Activated CD8-positive, alpha-beta memory T cell treated with anti-CD3 and anti-CD28 coated beads, Interleukin-2, amount 50 U/mL, for 48 hours (primary cell): ENCODE data around the gene PRR33.
"Not testable (repeated sequence)": the region's sequence is repeated elsewhere in the genome, so short reads cannot be mapped to it uniquely, and the experiment has no call there.

ENCODE experiments used
- DNase-seq: peaks from one replicate; pipeline ENCODE4 v3.0.0-alpha.2; 2020

The PRR33 gene

DNA sequence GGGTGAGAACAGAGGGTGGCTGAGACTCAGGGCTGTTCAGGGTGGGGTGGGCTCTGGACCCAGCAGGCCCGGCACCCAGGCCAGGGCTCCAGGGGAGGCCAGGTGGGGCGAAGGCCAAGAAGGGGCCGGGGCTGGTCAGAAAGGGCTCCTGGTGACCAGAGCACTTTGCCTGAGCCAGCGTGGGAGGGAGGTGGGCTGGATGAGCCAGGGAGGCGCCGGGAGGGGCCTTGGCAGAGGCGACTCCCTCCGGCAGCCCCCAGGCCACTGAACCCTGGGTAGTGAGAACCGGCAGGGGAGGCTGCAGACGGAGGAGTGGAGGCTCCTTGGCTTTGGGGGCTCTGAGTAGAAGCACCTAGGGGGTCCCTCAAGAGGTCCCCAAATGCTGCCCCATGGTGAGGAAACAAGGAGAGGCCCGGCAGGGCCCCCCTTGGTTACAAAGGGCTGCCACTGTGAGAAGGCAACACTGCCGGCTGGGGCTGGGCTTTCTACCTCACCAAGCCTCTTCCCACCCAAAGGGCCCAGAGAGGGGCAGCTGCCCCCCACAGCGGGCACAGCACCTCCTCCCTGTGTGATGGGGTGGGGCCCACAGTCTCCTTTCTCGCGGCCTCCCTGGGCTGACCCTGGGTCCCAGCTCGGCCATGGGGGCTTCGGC is 17.1 kb downstream of the PRR33 start:
- not testable (repeated sequence) for DNase-seq

- DNase-seq, result not testable (repeated sequence)
Observed at GRCh38 chr11:1873813-1874150, 17.9 kb downstream of the PRR33 start.

DNA sequence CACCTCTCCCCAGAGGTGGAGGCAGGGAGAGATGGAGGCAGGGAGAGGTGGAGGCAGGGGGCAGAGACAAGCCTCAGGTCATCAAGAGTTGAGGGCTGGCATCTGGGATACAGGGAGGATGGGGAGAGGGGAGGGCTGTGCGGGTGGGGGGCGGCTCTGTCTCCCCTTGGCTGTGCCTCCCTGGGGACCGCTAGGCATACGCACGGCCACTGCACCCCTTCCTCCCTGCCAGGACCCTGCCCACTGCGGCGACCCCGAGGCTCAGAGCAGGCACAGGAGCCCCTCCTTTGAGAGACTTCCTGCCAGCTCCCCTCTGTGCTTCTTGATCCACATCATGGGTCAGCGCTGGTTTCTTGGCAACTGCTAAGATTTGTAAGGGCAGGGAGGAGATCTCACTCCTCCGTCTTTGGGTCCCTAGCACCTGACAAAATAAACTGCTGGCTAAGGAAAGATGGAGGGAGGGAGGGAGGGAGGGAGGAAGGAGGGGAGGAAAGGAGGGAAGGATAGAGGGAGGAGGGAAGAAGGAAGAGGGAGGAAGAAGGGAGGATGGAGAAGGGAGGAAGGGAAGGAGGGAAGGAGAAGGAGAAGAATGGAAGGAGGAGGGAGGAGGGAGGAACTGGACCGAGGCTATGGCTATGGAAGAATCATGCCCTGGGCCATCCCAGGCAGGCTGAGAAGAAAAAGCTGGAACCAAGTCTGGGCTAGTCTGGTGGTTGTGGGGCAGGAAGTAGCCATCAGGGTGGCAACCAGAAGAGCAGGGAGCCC is 18.5 kb downstream of the PRR33 start:
- DNase-seq, result no peak

DNA sequence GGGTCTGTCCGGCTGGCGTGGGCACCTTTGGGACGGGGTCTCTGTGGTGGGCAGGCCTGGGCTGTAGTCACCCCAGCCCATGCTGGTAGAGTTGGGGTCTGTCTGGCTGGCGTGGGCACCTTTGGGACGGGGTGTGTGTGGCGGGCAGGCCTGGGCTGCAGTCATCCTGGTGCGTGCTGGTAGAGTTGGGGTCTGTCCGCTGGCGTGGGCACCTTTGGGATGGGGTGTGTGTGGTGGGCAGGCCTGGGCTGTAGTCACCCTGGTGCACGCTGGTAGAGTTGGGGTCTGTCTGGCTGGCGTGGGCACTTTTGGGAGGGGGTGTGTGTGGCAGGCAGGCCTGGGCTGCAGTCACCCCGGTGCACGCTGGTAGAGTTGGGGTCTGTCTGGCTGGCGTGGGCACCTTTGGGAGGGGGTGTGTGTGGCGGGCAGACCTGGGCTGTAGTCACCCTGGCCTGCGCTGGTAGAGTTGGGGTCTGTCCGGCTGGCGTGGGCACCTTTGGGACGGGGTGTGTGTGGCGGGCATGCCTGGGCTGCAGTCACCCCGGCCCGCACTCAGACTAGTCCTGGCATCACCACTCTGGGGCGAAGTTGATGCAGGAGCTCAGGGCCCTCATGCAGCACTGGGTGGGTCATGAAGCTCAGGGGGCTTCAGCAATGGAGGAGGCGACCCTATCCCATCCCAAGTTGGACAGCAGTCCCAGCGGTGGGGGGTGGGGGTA is 19.3 kb downstream of the PRR33 start:
- no peak for DNase-seq

DNA sequence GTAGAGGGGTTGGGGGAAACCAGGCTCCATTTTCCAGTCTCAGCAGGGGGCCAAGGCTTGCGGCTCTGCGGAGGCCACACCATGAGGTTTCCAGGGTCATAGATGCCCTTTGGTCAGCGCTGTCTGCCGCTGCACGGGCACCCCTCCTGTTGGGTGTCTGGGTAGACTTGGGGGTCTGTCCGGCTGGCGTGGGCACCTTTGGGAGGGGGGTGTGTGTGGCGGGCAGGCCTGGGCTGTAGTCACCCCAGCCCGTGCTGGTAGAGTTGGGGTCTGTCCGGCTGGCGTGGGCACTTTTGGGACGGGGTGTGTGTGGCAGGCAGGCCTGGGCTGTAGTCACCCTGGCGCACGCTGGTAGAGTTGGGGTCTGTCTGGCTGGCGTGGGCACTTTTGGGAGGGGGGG is 20.2 kb downstream of the PRR33 start:
- DNase-seq, result no peak

DNA sequence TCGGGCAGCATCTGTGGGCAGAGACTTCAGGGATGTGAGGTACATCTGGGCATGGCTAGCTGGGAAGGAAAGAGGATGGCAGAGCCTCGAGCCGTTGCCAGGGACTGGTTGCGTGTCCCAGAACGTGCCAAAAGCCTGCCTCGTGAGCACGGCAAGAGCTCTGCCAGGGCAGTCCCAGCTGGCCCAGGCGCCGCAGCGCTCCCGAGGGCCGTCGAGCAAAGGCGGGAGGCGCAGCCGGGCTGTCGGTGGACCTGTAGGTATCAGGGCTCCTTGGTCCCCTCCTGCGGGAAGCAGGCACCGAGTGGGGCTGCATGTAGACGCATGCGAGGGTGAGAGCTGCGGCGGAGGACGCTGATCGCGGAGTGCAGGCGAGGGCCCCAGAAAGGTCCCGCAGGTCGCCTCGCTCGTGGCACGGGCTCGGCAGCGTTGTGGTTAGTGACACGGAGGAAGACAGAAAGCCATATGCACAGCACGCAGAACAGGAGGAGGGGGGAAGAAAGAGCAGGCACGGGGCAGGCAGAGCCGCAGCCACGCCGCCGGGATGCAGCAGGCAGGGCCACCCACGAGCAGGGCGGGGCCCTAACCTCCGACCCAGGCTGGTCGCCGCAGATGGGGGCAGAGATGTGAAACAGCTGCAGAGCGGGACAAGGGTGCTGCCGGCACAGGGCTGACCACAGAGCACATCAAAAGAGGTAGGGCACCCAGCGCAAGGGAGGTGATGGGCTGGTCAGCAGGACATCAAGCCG is 20.8 kb downstream of the PRR33 start:
- DNase-seq, result no peak

DNA sequence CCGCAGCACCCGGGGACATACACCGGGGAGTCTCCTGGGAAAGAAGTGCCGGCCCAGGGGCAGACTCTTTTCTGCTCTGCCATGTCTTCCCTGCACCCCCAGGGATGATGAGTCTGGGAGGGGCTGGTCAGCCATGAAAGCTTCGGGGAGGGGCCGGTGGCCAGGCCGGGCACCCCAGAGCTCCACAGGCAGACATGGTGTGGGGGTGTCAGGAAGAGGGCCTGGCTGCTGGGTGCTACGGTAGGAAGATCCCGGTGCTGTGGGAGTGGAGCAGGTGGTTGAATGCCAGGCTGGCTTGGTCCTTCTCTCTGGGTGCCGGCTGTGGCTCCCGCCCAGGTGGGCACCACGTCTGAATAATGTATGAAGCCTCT is 21.4 kb downstream of the PRR33 start:
- DNase-seq, result no peak

GRCh38 chr11:1869427-1870325 is 22.0 kb downstream of the PRR33 start:
- DNase-seq, result no peak

- no peak for DNase-seq
Observed at GRCh38 chr11:1868636-1869291, 22.9 kb downstream of the PRR33 start.

DNA sequence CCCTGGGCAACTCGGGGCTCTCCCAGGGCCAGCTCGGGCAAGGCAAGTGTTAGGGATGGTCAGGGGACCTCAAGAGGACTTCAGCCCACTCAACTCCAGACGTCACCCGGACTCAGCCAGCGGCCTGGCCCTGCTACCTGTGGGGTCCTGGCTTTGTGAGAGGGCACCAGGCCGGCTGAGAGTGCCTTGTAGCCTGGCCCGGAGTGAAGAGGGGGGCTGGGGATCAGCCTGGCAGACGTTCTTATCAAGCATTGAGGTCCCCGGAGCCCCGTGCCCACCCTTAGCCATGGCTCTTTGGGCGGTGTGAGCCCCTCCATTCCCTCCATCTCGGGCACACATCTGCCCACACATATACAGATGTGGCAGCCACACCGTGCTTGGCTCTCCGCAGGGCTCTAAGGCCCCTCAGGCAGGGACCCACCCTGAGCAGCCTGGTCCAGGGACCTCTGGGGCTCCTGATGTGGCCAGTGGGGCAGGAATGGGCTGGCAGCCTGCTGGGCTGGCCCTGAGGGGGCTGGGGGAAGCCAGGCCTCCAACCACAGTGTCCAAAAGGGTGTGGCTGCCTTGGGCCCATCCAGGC is 23.5 kb downstream of the PRR33 start:
- DNase-seq, result no peak

DNA sequence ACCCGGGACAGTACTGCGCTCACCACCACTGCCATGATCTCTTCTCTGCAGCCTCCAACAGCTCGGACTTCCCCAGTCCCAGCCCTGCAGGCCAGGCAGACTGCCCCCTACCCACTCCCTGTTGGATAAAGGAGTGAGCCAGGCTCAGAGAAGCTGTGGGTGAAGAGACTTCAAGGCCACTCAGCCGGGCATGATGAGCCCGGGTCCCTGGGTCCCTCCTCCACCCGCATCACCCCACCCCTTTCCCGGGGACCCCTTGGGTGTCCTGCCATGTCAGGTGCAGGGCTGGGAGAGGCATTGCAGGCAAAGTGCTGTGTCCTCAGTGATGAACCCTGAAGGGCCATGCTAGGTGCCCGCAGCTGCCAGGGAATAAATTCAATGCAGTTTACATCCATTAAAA is 24.3 kb downstream of the PRR33 start:
- no peak for DNase-seq

- no peak for DNase-seq
Observed at GRCh38 chr11:1866776-1867175, 24.9 kb downstream of the PRR33 start.

DNA sequence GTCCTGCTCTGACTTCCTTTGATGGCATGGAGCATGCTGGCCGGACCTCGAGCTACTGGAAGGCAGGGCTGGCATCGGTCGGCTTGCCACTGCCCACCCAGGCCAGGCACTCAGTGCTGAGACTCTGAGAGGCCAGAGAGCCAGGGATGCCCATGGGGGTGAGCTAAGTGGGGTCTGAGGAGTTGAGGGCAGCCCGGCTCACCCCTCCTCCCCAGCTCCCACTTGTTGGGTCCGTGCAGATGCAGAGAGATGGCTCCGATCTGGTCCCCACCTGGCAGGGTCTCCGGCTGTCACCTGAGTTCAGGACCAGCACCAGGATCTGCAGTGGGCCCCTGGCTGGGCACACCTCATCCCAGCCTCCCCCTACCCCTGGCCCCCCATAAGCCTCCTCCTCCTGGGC is 25.5 kb downstream of the PRR33 start:
- no peak for DNase-seq

- DNase-seq, result no peak
Observed at GRCh38 chr11:1864831-1865665, 26.6 kb downstream of the PRR33 start.

DNA sequence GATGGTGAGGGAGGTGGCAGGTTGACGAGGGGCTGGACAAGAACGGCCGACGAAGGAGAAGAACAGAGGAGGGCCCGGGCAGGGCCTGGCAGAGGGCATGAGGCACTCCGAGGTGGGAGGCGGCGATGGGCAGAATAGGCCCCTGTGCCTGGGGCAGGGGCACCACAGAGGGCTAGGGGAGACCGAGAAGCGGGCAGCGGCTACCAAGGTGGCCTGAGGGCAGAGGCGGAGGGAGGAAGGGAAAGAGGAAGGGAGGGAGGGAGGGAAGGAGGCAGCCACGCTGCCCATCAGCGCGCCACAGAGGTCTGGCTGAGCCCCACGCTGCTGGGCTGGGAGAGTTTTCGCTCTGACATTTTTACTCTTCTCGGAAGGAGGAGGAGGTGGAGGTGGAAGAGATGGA is 27.5 kb downstream of the PRR33 start:
- no peak for DNase-seq

- no peak for DNase-seq
Observed at GRCh38 chr11:1863352-1864216, 28.1 kb downstream of the PRR33 start.

GRCh38 chr11:1862588-1863351 is 28.9 kb downstream of the PRR33 start:
- no peak for DNase-seq
